ENCODE measurements around the gene CYFIP1.

- TF ChIP-seq CTCF (IDR thresholded peaks at IDR 0.05) = no peak
- TF ChIP-seq POLR2A (IDR thresholded peaks at IDR 0.05) = no peak
- TF ChIP-seq EP300 (IDR thresholded peaks at IDR 0.05) = no peak
Measured at GRCh38 chr15:23026218-23026617, 46.0 kb upstream of the CYFIP1 start.

All from tibial nerve (tissue), 4 donors.